Osteocyte (in vitro differentiated cells): ENCODE data around the gene ACACA. TPM values are rescaled to one million over a fixed set of nuclear protein-coding genes. Genes with fewer than 3 reads are reported as not detected.
A peak's percentile ranks its signal among the peaks of the same experiment; 100 is the strongest.

Source experiments
- DNase-seq: peaks from one replicate; pipeline ENCODE4 v3.0.0; 2021; ENCODE audit warnings: mixed read lengths; ENCODE audit not compliant: unreplicated experiment; ENCODE audit errors: extremely low spot score
- H3K27ac Mint-ChIP-seq: one replicate; pipeline ENCODE4 v1.8.0; 2021; ENCODE audit warnings: mild to moderate bottlenecking, mixed read lengths; ENCODE audit not compliant: unreplicated experiment
- H3K27me3 Mint-ChIP-seq: one replicate; pipeline ENCODE4 v1.8.0; 2021; ENCODE audit warnings: mixed read lengths; ENCODE audit not compliant: unreplicated experiment
- H3K36me3 Mint-ChIP-seq: one replicate; pipeline ENCODE4 v1.8.0; 2021; ENCODE audit warnings: mixed read lengths; ENCODE audit not compliant: unreplicated experiment
- H3K4me1 Mint-ChIP-seq: one replicate; pipeline ENCODE4 v1.8.0; 2021; ENCODE audit warnings: mixed read lengths; ENCODE audit not compliant: unreplicated experiment
- H3K4me3 Mint-ChIP-seq: one replicate; pipeline ENCODE4 v1.8.0; 2021; ENCODE audit warnings: mild to moderate bottlenecking, moderate library complexity, mixed read lengths; ENCODE audit not compliant: unreplicated experiment
- H3K9me3 Mint-ChIP-seq: one replicate; pipeline ENCODE4 v1.8.0; 2021; ENCODE audit warnings: mixed read lengths; ENCODE audit not compliant: unreplicated experiment
- total RNA-seq: library from RNA; stranded (reverse); gene quantifications from 2 replicates; pipeline ENCODE4 v1.2.1, GENCODE V29; 2021
- TF ChIP-seq, protein P1 (sequence below): fragments of 200-600 bp; sonication (generic); IDR thresholded peaks from 2 replicates; pipeline ENCODE4 v1.5.0; 2021; ENCODE audit warnings: antibody characterized with exemption, mild to moderate bottlenecking, moderate library complexity

The ACACA gene
- total RNA-seq, 1 donor from 2014 or later, result 63.5 TPM

DNA sequence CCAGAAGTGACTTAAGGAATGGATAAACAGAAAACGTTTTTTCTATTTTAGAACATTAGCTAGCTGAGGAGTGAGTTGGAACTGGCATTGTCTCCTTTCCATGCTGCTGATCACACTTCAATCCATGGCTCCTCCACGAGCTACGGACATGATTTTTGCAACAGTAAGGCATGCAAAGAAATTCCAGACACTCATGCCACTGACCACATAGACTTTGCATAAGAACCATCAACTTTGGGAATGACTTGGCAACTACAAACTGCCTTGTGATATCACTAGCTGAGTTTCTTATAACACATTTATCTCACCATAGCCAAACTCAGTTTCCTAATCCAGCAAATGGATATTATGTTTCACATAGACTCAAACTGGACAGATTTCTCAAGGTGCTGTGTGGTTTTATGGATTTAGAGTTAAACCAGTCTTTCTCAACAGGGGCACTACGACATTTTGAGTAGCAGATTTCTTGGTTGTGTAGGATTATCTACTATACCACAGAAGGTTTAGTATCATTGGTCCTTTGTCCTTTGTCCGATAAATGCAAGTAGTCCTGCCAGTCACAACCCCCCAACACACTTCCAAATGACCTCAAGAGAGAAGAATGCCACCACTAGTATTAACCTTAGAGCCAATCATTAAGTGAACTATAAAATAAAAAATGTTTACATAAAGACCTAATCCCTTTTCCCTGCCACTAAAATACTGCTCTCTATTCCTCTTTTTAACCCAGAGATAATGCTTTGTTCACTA is 79.1 kb downstream of the ACACA start:
- Mint-ChIP-seq H3K36me3 (peaks cover 15% of the 10 kb centered on the region), H3K27me3 (no peaks in the 10 kb centered on the region), H3K4me1 (peaks cover 3% of the 10 kb centered on the region), H3K9me3 (no peaks in the 10 kb centered on the region), H3K4me3 (no peak overlapping the region), H3K27ac (no peak overlapping the region)
- TF ChIP-seq, protein P1, sequence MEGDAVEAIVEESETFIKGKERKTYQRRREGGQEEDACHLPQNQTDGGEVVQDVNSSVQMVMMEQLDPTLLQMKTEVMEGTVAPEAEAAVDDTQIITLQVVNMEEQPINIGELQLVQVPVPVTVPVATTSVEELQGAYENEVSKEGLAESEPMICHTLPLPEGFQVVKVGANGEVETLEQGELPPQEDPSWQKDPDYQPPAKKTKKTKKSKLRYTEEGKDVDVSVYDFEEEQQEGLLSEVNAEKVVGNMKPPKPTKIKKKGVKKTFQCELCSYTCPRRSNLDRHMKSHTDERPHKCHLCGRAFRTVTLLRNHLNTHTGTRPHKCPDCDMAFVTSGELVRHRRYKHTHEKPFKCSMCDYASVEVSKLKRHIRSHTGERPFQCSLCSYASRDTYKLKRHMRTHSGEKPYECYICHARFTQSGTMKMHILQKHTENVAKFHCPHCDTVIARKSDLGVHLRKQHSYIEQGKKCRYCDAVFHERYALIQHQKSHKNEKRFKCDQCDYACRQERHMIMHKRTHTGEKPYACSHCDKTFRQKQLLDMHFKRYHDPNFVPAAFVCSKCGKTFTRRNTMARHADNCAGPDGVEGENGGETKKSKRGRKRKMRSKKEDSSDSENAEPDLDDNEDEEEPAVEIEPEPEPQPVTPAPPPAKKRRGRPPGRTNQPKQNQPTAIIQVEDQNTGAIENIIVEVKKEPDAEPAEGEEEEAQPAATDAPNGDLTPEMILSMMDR, result no peak
- DNase-seq, result no peak

DNA sequence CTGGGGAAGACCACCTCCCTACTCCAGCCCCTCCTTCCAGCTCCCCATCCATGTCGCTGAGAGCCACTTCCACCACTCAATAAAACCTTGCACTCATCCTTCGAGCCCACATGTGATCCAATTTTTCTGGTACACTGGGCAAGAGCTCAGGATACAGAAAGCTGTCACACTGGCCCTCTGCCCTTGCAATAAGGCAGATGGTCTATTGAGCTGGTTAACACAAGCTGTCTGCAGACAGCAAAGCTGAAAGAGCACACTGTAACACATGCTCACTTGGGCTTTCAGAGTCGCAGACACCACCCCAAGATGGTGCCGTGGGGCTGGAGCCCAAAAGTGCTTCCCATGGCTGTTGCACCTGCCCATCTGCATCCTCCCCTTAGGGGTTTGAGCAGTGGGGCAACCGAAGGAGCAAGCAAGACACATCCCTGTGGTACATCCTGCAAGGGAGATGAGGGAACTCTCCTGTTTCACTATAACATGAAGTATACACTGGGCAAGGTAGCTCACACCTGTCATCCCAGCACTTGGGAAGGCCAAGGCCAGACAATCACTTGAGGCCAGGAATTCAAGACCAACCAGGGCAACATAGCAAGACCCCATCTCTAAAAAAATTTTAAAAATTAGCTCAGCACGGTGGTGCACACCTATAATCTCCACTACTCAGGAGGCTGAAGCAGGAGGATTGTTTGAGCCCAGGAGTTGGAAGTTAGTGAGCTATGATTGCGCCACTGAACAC is 83.6 kb downstream of the ACACA start:
- no peak overlapping the region for H3K4me3 Mint-ChIP-seq
- TF ChIP-seq, protein P1, result no peak
- no peaks in the 10 kb centered on the region for H3K27me3 Mint-ChIP-seq
- peaks cover 6% of the 10 kb centered on the region for H3K36me3 Mint-ChIP-seq
- DNase-seq, result peak; percentile 69
- H3K27ac Mint-ChIP-seq, result no peak overlapping the region
- no peaks in the 10 kb centered on the region for H3K9me3 Mint-ChIP-seq
- H3K4me1 Mint-ChIP-seq, result peaks cover 4% of the 10 kb centered on the region

- H3K36me3 Mint-ChIP-seq, result peaks cover 6% of the 10 kb centered on the region
- no peaks in the 10 kb centered on the region for H3K27me3 Mint-ChIP-seq
- H3K27ac Mint-ChIP-seq, result no peak overlapping the region
- no peaks in the 10 kb centered on the region for H3K9me3 Mint-ChIP-seq
- peaks cover 1% of the 10 kb centered on the region for H3K4me1 Mint-ChIP-seq
- TF ChIP-seq, protein P1, result no peak
- no peak overlapping the region for H3K4me3 Mint-ChIP-seq
- no peak for DNase-seq
These were observed 84.5 kb downstream of the ACACA start for GRCh38 chr17:37322106-37322505.

DNA sequence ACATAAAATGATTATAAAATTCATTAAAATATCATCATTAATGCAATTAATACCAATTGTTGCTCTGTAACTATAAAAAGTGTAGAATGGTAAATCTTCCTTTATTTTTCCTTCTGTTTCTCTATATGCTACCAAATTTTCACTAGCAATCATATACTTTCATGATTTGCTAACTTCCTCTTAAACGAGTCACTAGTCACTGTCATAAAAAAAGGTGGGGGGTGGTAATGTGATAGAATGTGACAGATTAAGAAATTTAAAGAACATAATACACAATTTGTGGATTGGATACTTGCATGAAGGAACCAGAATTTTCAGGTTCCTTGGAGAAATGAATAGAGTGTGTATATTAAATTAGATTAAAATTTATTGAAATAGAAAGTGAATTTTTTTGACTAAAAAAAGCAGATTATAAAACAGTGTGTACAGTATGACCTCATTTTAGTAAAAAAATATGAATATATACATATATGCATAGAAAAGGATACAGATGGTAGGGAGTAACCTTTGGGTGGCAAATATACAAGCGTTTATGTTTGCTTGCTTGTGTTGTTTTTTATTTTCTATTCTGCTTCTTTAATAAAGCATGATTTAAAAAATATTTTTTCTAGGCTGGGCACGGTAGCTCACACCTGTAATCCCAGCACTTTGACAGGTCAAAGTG is 87.6 kb downstream of the ACACA start:
- no peaks in the 10 kb centered on the region for H3K27me3 Mint-ChIP-seq
- H3K4me3 Mint-ChIP-seq, result no peak overlapping the region
- peaks cover 1% of the 10 kb centered on the region for H3K4me1 Mint-ChIP-seq
- H3K9me3 Mint-ChIP-seq, result no peaks in the 10 kb centered on the region
- H3K36me3 Mint-ChIP-seq, result peaks cover 6% of the 10 kb centered on the region
- DNase-seq, result no peak
- H3K27ac Mint-ChIP-seq, result no peak overlapping the region
- TF ChIP-seq, protein P1, result no peak

DNA sequence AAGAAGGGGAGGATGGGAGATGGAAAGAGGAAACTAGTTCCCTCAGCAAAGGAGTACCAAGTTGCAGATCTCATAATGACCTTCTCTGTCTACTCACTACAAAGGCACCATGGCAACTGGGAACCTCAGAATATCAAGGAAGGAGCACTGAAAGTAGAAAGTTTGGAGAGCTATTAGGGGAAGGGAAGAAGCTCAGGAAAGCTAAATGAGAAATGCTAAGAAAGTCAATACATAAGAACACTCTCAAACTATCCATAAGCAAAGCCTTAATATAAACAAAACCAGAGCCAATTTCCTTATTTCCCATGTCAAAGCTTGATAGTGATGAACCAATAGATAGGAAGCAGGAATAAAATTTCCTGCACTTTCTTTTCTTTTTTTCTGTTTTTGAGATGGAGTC is 88.8 kb downstream of the ACACA start:
- no peak for DNase-seq
- TF ChIP-seq, protein P1, result no peak
- peaks cover 3% of the 10 kb centered on the region for H3K36me3 Mint-ChIP-seq
- H3K4me3 Mint-ChIP-seq, result no peak overlapping the region
- H3K9me3 Mint-ChIP-seq, result no peaks in the 10 kb centered on the region
- no peak overlapping the region for H3K27ac Mint-ChIP-seq
- peaks cover 1% of the 10 kb centered on the region for H3K4me1 Mint-ChIP-seq
- no peaks in the 10 kb centered on the region for H3K27me3 Mint-ChIP-seq
